NCI-H524 (cell line): ENCODE data around the gene SAP130.

Experiments used
- DNase-seq, 2 experiments: peaks; one replicate each; lab custom pipeline; 2025; lab: John Stamatoyannopoulos, UW

Gene SAP130

GRCh38 chr2:127893494-127893893 lies 134.4 kb downstream of the SAP130 start:
- DNase-seq = no peak

DNA sequence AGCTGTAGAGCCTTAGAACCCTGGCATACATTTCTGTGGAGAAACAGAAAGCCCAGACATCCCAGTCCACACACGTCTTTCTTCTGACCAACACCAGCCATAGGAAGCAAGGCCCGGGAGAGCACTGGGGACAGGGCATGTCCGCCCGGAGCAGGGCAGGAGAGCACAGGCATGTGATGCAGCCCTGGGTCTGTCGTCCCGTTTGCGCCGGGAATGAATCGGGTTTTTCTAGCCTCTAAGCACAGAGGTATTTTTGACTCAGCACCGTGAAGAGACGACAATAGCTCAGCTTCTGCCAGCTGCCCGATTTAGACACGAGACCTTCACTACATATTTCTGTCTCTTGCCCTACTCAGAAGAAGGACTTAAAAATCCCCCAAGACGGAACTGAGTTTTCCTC lies 134.8 kb downstream of the SAP130 start:
- DNase-seq = no peak

GRCh38 chr2:127891811-127892210 lies 136.0 kb downstream of the SAP130 start:
- DNase-seq = no peak
